Transverse colon (tissue), 4 donors: ENCODE results near the gene LRP2BP. TPM values are rescaled to one million over a fixed set of nuclear protein-coding genes. Genes with fewer than 3 reads are reported as not detected.
"Not testable (repeated sequence)": the region's sequence is repeated elsewhere in the genome, so short reads cannot be mapped to it uniquely, and the experiment has no call there.

Source experiments
- DNase-seq: peaks from one replicate; pipeline ENCODE4 v3.0.0-alpha.2; 2019
- H3K27ac ChIP-seq, 4 donors: fragments of 200-600 bp; sonication (generic); 2 replicates each; pipeline ENCODE4 v1.5.1; 2016 to 2018; ENCODE audit warnings: inconsistent platforms in 4 of 4
- H3K27me3 ChIP-seq: fragments of 200-600 bp; sonication (generic); 2 replicates; pipeline ENCODE4 v1.5.1; 2017; ENCODE audit warnings: inconsistent platforms
- H3K36me3 ChIP-seq, 4 donors: fragments of 200-600 bp; sonication (generic); 2 replicates each; pipeline ENCODE4 v1.5.1; 2017 to 2019; ENCODE audit warnings: inconsistent platforms in 4 of 4
- H3K4me1 ChIP-seq, 4 donors: fragments of 200-600 bp; sonication (generic); 2 replicates each; pipeline ENCODE4 v1.5.1; 2017 to 2020; ENCODE audit warnings: inconsistent platforms in 4 of 4
- H3K4me3 ChIP-seq, 4 donors: fragments of 200-600 bp; sonication (generic); 1 replicate in 1 of 4; 2 replicates in 3 of 4; pipeline versions ENCODE4 v1.5.1 to v1.6.1; 2017 to 2019; ENCODE audit warnings: inconsistent platforms in 4 of 4
- H3K9me3 ChIP-seq, 2 donors: fragments of 200-600 bp; sonication (generic); 2 replicates each; pipeline ENCODE4 v1.5.1; 2017 to 2019; ENCODE audit warnings: inconsistent platforms in 2 of 2
- CTCF ChIP-seq, 5 experiments: fragments of 200-600 bp in 3 of 5; fragments of 450-650 bp in 2 of 5; sonication (generic) in 3 of 5; IDR thresholded peaks; 1 replicate in 2 of 5; 2 replicates in 3 of 5; pipeline ENCODE4 v1.5.1; 2016 to 2017; ENCODE audit warnings: antibody characterized with exemption in 5 of 5, inconsistent platforms in 3 of 5, mild to moderate bottlenecking in 2 of 5, moderate library complexity in 1 of 5
- EP300 ChIP-seq: sonication (generic); formaldehyde crosslinking; IDR thresholded peaks from one replicate; pipeline ENCODE4 v1.6.1; 2017; ENCODE audit warnings: antibody characterized with exemption, low read depth
- POLR2A ChIP-seq: fragments of 450-650 bp; IDR thresholded peaks from one replicate; pipeline ENCODE4 v1.6.1; 2016; ENCODE audit warnings: antibody characterized with exemption, mild to moderate bottlenecking, moderate library complexity
- POLR2AphosphoS5 ChIP-seq, 3 donors: sonication (generic); formaldehyde crosslinking; IDR thresholded peaks; one replicate each; pipeline ENCODE4 v1.6.1; 2016; ENCODE audit warnings: antibody characterized with exemption in 3 of 3
- WGBS, 2 donors: methylation state at CpG; one replicate each; pipeline ENCODE4 v1.1.5; 2018; ENCODE audit warnings: low coverage in 1 of 2; 5-methylcytosine and 5-hydroxymethylcytosine counted together
- in situ Hi-C, 4 donors: fragments of 200-750 bp; cut with MboI; loops; one replicate each; pipeline versions ENCODE4 v1.15.0 to v1.15.1; 2017; ENCODE audit warnings: low sequenced_read_pairs in 3 of 4, low pct_ligation_motif_present in 1 of 4, low pct_unique_long_range_greater_than_20kb in 1 of 4
- intact Hi-C: fragments of 100-400 bp; cut with DNase I; formaldehyde crosslinking; loops from one replicate; pipeline ENCODE4 v1.15.1; 2023; ENCODE audit warnings: low total_unique reads
- small RNA-seq, 4 donors: library from RNA; depleted of rRNA; stranded (forward); fragments of <200 nt; gene quantifications; one replicate each; pipeline ENCODE3, GENCODE V24; 2016
- total RNA-seq, 4 donors: library from RNA; depleted of rRNA; stranded (reverse); fragments of >200 nt; gene quantifications; one replicate each; pipeline ENCODE4 v1.1.0, GENCODE V29; 2016

LRP2BP gene
- total RNA-seq, 4 donors from 2014 or later, result 0.55 to 20.1 (median 0.64) TPM; not detected in 1

- no peaks in the 10 kb centered on the region for H3K27me3 ChIP-seq
- no peak overlapping the region for H3K4me3 ChIP-seq
- peaks cover 0 to 6% (median 3%) of the 10 kb centered on the region in 4 donors for H3K4me1 ChIP-seq
- H3K36me3 ChIP-seq, result peaks cover 0 to 3% (median 0%) of the 10 kb centered on the region in 4 donors
- H3K27ac ChIP-seq, result no peak overlapping the region
- H3K9me3 ChIP-seq, result no peaks in the 10 kb centered on the region
- no peak for DNase-seq
- TF ChIP-seq POLR2AphosphoS5 (IDR thresholded peaks at IDR 0.05), result no peak
- TF ChIP-seq POLR2A, result no peak
- no peak for TF ChIP-seq EP300
- TF ChIP-seq CTCF (IDR thresholded peaks at IDR 0.05), result no peak
- 24 to 42% methylated on average over 2 of the region's 2 CpGs for WGBS, 2 donors
- in situ Hi-C loops, result no loop called here
- intact Hi-C loops, result no loop called here
Measured at GRCh38 chr4:185318679-185319078, 77.0 kb downstream of the LRP2BP start.

GRCh38 chr4:185317880-185318279 lies 77.8 kb downstream of the LRP2BP start:
- H3K9me3 ChIP-seq, result no peaks in the 10 kb centered on the region
- H3K27me3 ChIP-seq, result no peaks in the 10 kb centered on the region
- intact Hi-C loops (no loop called here), in situ Hi-C loops (no loop called here)
- peaks cover 0 to 5% (median 0%) of the 10 kb centered on the region in 4 donors for H3K36me3 ChIP-seq
- TF ChIP-seq CTCF (IDR thresholded peaks at IDR 0.05) (no peak), POLR2AphosphoS5 (IDR thresholded peaks at IDR 0.05) (no peak)
- no peak overlapping the region for H3K4me3 ChIP-seq
- 86 to 100% methylated on average over 1 of the region's 1 CpG for WGBS, 2 donors
- no peak overlapping the region for H3K27ac ChIP-seq
- no peak for DNase-seq
- peaks cover 0 to 6% (median 3%) of the 10 kb centered on the region in 4 donors for H3K4me1 ChIP-seq

GRCh38 chr4:185317462-185317861 lies 78.3 kb downstream of the LRP2BP start:
- DNase-seq, H3K4me3 ChIP-seq, in situ Hi-C loops, H3K27ac ChIP-seq, H3K36me3 ChIP-seq, H3K4me1 ChIP-seq, intact Hi-C loops, H3K9me3 ChIP-seq, H3K27me3 ChIP-seq: not testable (repeated sequence)
- 17 to 94% methylated on average over 1 to 3 of the region's 3 CpGs for WGBS, 2 donors

Small RNA genes within 50 kb of the gene (small RNA-seq; reads per million reads assigned to genes)
- gene RF00019, result 0 reads per million in 4 donors

Other genes with a start within 250 kb of the LRP2BP start
- gene CFAP97, start 191.9 kb downstream of the LRP2BP start, total RNA-seq, result 10 to 100 TPM in 2 of 4 donors, 1 to 10 TPM in 2; 4.6 to 17.1 (median 9.3) TPM
- 10 to 100 TPM; 17.1 to 68.5 (median 19.5) TPM for gene SNX25, start 186.3 kb downstream of the LRP2BP start, total RNA-seq
- gene ANKRD37, start 917 bp upstream of the LRP2BP start, total RNA-seq, result 10 to 100 TPM in 1 of 4 donors, 1 to 10 TPM in 3; 2.0 to 10.0 (median 7.1) TPM
- gene UFSP2, start 30.0 kb upstream of the LRP2BP start, total RNA-seq, result 10 to 100 TPM in 3 of 4 donors, 1 to 10 TPM in 1; 5.2 to 48.4 (median 21.5) TPM
- gene CCDC110, start 75.8 kb upstream of the LRP2BP start, total RNA-seq, result 1 to 10 TPM in 2 of 4 donors, not detected in 2; 2.5 to 3.0 TPM
- gene PDLIM3, start 139.6 kb upstream of the LRP2BP start, total RNA-seq, result 100 to 1,000 TPM in 2 of 4 donors, 10 to 100 TPM in 2; 81.9 to 209 (median 115) TPM